Suprapubic skin (tissue), 4 donors: ENCODE measurements around the gene PSMA7. TPM values are rescaled to one million over a fixed set of nuclear protein-coding genes. Genes with fewer than 3 reads are reported as not detected.

ENCODE experiments used
- DNase-seq, 2 donors: peaks; one replicate each; pipeline ENCODE4 v3.0.0-alpha.2; 2019; ENCODE audit warnings: low spot score in 2 of 2
- H3K27ac ChIP-seq: fragments of 200-600 bp; sonication (generic); one replicate; pipeline ENCODE4 v1.5.1; 2019
- H3K27me3 ChIP-seq: fragments of 200-600 bp; sonication (generic); one replicate; pipeline ENCODE4 v1.5.1; 2019
- H3K36me3 ChIP-seq: fragments of 200-600 bp; sonication (generic); one replicate; pipeline ENCODE4 v1.5.1; 2019
- H3K4me1 ChIP-seq: fragments of 200-600 bp; sonication (generic); one replicate; pipeline ENCODE4 v1.5.1; 2019
- H3K4me3 ChIP-seq: fragments of 200-600 bp; sonication (generic); one replicate; pipeline ENCODE4 v1.5.1; 2019; ENCODE audit warnings: mild to moderate bottlenecking
- H3K9me3 ChIP-seq: fragments of 200-600 bp; sonication (generic); one replicate; pipeline ENCODE4 v1.5.1; 2019
- CTCF ChIP-seq, 2 donors: fragments of 200-600 bp in 1 of 2; fragments of 450-650 bp in 1 of 2; sonication (generic) in 1 of 2; IDR thresholded peaks; one replicate each; pipeline ENCODE4 v1.5.1; 2016 to 2019; ENCODE audit warnings: antibody characterized with exemption in 2 of 2, mild to moderate bottlenecking in 1 of 2, moderate library complexity in 1 of 2
- EP300 ChIP-seq: sonication (generic); formaldehyde crosslinking; IDR thresholded peaks from one replicate; pipeline ENCODE4 v1.6.1; 2017; ENCODE audit warnings: antibody characterized with exemption
- POLR2A ChIP-seq, 2 donors: fragments of 450-650 bp; IDR thresholded peaks; one replicate each; pipeline ENCODE4 v1.6.1; 2017; ENCODE audit warnings: antibody characterized with exemption in 2 of 2, mild to moderate bottlenecking in 2 of 2, moderate library complexity in 2 of 2
- POLR2AphosphoS5 ChIP-seq, 3 donors: sonication (generic); formaldehyde crosslinking; IDR thresholded peaks; one replicate each; pipeline ENCODE4 v1.6.1; 2017; ENCODE audit warnings: antibody characterized with exemption in 3 of 3
- WGBS: methylation state at CpG from one replicate; pipeline ENCODE4 v1.1.5; 2018; 5-methylcytosine and 5-hydroxymethylcytosine counted together
- total RNA-seq, 4 donors: library from RNA; depleted of rRNA; stranded (reverse); fragments of >200 nt; gene quantifications; one replicate each; pipeline ENCODE4 v1.1.0, GENCODE V29; 2016

Gene PSMA7
- total RNA-seq, 4 donors from 2014 or later, result 163 to 226 (median 208) TPM

GRCh38 chr20:62186887-62187866 lies 44.0 kb upstream of the PSMA7 start:
- no peaks in the 10 kb centered on the region for H3K9me3 ChIP-seq
- H3K36me3 ChIP-seq, result peaks cover 6% of the 10 kb centered on the region
- TF ChIP-seq POLR2AphosphoS5 (IDR thresholded peaks at IDR 0.05), result no peak
- TF ChIP-seq POLR2A (IDR thresholded peaks at IDR 0.05), result no peak
- TF ChIP-seq EP300, result no peak
- no peak for TF ChIP-seq CTCF (IDR thresholded peaks at IDR 0.05)
- no peak overlapping the region for H3K4me3 ChIP-seq
- WGBS, result 59% methylated on average over 13 of the region's 13 CpGs
- no peak for DNase-seq
- H3K27ac ChIP-seq, result no peak overlapping the region
- H3K27me3 ChIP-seq, result no peaks in the 10 kb centered on the region
- peaks cover 29% of the 10 kb centered on the region for H3K4me1 ChIP-seq

- no peak for DNase-seq
- Histone ChIP-seq H3K9me3 (no peaks in the 10 kb centered on the region), H3K36me3 (peaks cover 6% of the 10 kb centered on the region), H3K27me3 (no peaks in the 10 kb centered on the region), H3K27ac (no peak overlapping the region), H3K4me1 (peaks cover 35% of the 10 kb centered on the region), H3K4me3 (no peak overlapping the region)
- 70% methylated on average over 3 of the region's 3 CpGs for WGBS
- TF ChIP-seq EP300 (no peak), POLR2AphosphoS5 (IDR thresholded peaks at IDR 0.05) (no peak), CTCF (IDR thresholded peaks at IDR 0.05) (no peak), POLR2A (IDR thresholded peaks at IDR 0.05) (no peak)
Observed at GRCh38 chr20:62186096-62186426, 42.9 kb upstream of the PSMA7 start.

GRCh38 chr20:62183426-62184142 lies 40.4 kb upstream of the PSMA7 start:
- Histone ChIP-seq H3K4me1 (peaks cover 35% of the 10 kb centered on the region), H3K27ac (peak overlapping the region; percentile 92), H3K4me3 (peak overlapping the region; percentile 87), H3K36me3 (peaks cover 13% of the 10 kb centered on the region), H3K27me3 (no peaks in the 10 kb centered on the region), H3K9me3 (no peaks in the 10 kb centered on the region)
- 25% methylated on average over 25 of the region's 25 CpGs for WGBS
- TF ChIP-seq EP300, result no peak
- TF ChIP-seq POLR2A (IDR thresholded peaks at IDR 0.05), result no peak
- no peak for TF ChIP-seq CTCF (IDR thresholded peaks at IDR 0.05)
- no peak for TF ChIP-seq POLR2AphosphoS5 (IDR thresholded peaks at IDR 0.05)
- DNase-seq, result no peak

GRCh38 chr20:62182469-62183425 lies 39.6 kb upstream of the PSMA7 start, which contains the start of gene MTG2:
Gene MTG2, plus strand, starts transcription at chr20:62183028. Its CDS starts 10,393 bp downstream, at chr20:62193421.
- Histone ChIP-seq H3K36me3 (peaks cover 17% of the 10 kb centered on the region), H3K4me3 (peak within 1 kb of the TSS; percentile 87), H3K27ac (peak within 1 kb of the TSS; percentile 92), H3K9me3 (no peaks in the 10 kb centered on the region), H3K27me3 (no peaks in the 10 kb centered on the region), H3K4me1 (peaks cover 34% of the 10 kb centered on the region)
- under 1% methylated on average over 41 of the region's 96 CpGs for WGBS
- no peak for TF ChIP-seq CTCF (IDR thresholded peaks at IDR 0.05)
- peak; percentile 11 to 74 for TF ChIP-seq POLR2A (IDR thresholded peaks at IDR 0.05)
- TF ChIP-seq POLR2AphosphoS5 (IDR thresholded peaks at IDR 0.05), result peak; percentile 38 to 76 (median 69)
- peak; percentile 96 to 97 for DNase-seq
